Measurements from ENCODE around the gene CPO.

CPO gene

GRCh38 chr2:207008105-207008990, 69.0 kb downstream of the CPO start:
- DNase-seq (ENCODE audit: low read depth in 3 of 3, low spot score in 1 of 3) = no peak

DNA sequence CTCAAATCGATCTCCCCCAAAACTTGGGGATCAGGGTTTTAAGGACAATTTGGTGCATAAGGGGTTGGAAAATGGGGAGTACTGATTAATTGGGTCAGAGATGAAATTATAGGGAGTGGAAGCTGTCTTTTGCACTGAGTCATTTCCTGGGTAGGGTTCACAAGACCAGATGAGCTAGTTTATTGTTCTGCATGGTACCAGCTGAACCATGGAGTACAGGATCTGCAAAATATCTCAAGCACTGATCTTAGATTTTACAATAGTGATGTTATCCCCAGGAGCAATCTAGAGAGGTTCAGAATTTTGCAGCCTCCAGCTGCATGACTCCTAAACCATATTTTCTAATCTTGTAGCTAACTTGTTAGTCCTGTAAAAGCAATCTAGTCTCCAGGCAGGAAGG, 73.1 kb downstream of the CPO start:
- DNase-seq (ENCODE audit: low read depth in 3 of 3, low spot score in 1 of 3) = no peak

DNA sequence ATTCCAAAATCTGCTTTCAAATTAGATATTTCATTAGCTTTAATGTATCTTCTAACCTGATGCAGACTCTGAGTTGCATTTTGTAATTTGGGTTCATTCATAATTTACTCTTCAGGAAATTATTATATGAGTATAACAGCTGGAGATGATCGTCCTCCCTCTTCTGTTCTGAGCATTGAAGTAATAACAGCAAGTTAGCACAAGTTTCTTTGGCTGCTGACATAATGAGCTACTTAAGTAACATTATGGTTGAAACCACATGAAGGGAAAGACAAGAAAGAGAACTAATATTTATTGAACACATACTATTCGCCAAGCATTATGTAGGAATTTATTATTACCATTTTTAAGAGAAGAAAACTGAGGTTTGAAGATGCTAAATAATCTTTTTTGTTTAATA, 75.1 kb downstream of the CPO start:
- DNase-seq (ENCODE audit: low read depth in 3 of 3, low spot score in 1 of 3) = no peak

DNA sequence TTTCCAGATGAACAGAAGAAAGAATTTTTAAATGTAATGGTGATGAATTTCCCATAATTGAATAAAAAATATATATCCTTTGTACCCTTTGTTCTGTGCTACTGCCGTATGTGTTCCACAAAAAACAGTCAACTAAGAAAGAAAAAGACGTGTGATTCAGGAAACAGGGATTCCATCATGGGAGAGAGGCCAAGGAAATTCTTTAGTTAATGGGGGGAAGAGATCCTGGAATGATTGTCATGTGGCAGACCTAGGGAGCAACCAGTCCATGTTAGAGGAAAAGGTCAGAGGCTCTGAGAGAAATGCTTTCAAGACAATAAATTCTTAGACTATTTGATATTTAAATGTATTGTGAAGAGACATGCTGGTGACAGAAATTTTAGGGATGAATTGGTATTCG, 76.6 kb downstream of the CPO start:
- DNase-seq (ENCODE audit: low read depth in 3 of 3, low spot score in 1 of 3) = no peak

All from stimulated activated CD4-positive, alpha-beta T cell treated with anti-CD3 and anti-CD28 coated beads, TNF-alpha, amount 100 ng/mL, for 1 hour (primary cell).